ENCODE data around the gene ITPKB. TPM values are rescaled to one million over a fixed set of nuclear protein-coding genes. Genes with fewer than 3 reads are reported as not detected.
A peak's percentile ranks its signal among the peaks of the same experiment; 100 is the strongest.
"Not testable (repeated sequence)": the region's sequence is repeated elsewhere in the genome, so short reads cannot be mapped to it uniquely, and the experiment has no call there.

The ITPKB gene
- polyA plus RNA-seq, 2 donors: 6.5 to 8.1 TPM

- Histone ChIP-seq H3K27me3 (ENCODE audit: control insufficient read depth in 1 of 2, insufficient read depth in 2 of 2, low read length in 2 of 2) (no peaks in the 10 kb centered on the region), H3K36me3 (ENCODE audit: control insufficient read depth in 2 of 2, insufficient read depth in 2 of 2, low read length in 1 of 2) (peaks cover 5 to 50% of the 10 kb centered on the region in 2 donors), H3K4me1 (ENCODE audit: control insufficient read depth in 2 of 2, insufficient read depth in 2 of 2, low read length in 1 of 2) (peaks cover 4 to 30% of the 10 kb centered on the region in 2 donors), H3K9me3 (ENCODE audit: control insufficient read depth in 2 of 2, insufficient read depth in 1 of 2, low read depth in 1 of 2, low read length in 1 of 2) (no peaks in the 10 kb centered on the region), H3K27ac (ENCODE audit: low read depth in 2 of 2, low read length in 1 of 2) (peak overlapping the region; percentile 3 to 13), H3K4me3 (ENCODE audit: low read depth in 1 of 2, low read length in 2 of 2) (no peak overlapping the region)
- WGBS, 2 donors: 88% methylated on average over 23 of the region's 23 CpGs
Observed at GRCh38 chr1:226640321-226641136, 98.6 kb downstream of the ITPKB start.

GRCh38 chr1:226639631-226640061 lies 99.4 kb downstream of the ITPKB start:
- no peaks in the 10 kb centered on the region for H3K9me3 ChIP-seq (ENCODE audit: control insufficient read depth in 2 of 2, insufficient read depth in 1 of 2, low read depth in 1 of 2, low read length in 1 of 2)
- no peak overlapping the region for H3K27ac ChIP-seq (ENCODE audit: low read depth in 2 of 2, low read length in 1 of 2)
- H3K36me3 ChIP-seq (ENCODE audit: control insufficient read depth in 2 of 2, insufficient read depth in 2 of 2, low read length in 1 of 2): peaks cover 5 to 51% of the 10 kb centered on the region in 2 donors
- H3K4me1 ChIP-seq (ENCODE audit: control insufficient read depth in 2 of 2, insufficient read depth in 2 of 2, low read length in 1 of 2): peaks cover 6 to 28% of the 10 kb centered on the region in 2 donors
- WGBS, 2 donors: 94 to 96% methylated on average over 18 of the region's 18 CpGs
- no peaks in the 10 kb centered on the region for H3K27me3 ChIP-seq (ENCODE audit: control insufficient read depth in 1 of 2, insufficient read depth in 2 of 2, low read length in 2 of 2)
- no peak overlapping the region for H3K4me3 ChIP-seq (ENCODE audit: low read depth in 1 of 2, low read length in 2 of 2)

- WGBS, 2 donors: 95 to 97% methylated on average over 8 of the region's 8 CpGs
- H3K4me3 ChIP-seq (ENCODE audit: low read depth in 1 of 2, low read length in 2 of 2); H3K27me3 ChIP-seq (ENCODE audit: control insufficient read depth in 1 of 2, insufficient read depth in 2 of 2, low read length in 2 of 2); H3K9me3 ChIP-seq (ENCODE audit: control insufficient read depth in 2 of 2, insufficient read depth in 1 of 2, low read depth in 1 of 2, low read length in 1 of 2); H3K27ac ChIP-seq (ENCODE audit: low read depth in 2 of 2, low read length in 1 of 2): not testable (repeated sequence)
- Histone ChIP-seq H3K36me3 (ENCODE audit: control insufficient read depth in 2 of 2, insufficient read depth in 2 of 2, low read length in 1 of 2) (peaks cover 5 to 47% of the 10 kb centered on the region in 2 donors), H3K4me1 (ENCODE audit: control insufficient read depth in 2 of 2, insufficient read depth in 2 of 2, low read length in 1 of 2) (peaks cover 6 to 27% of the 10 kb centered on the region in 2 donors)
Observed at GRCh38 chr1:226639206-226639605, 99.9 kb downstream of the ITPKB start.

- peak overlapping the region; percentile 49 to 50 for H3K27ac ChIP-seq (ENCODE audit: low read depth in 2 of 2, low read length in 1 of 2)
- peaks cover 6 to 22% of the 10 kb centered on the region in 2 donors for H3K4me1 ChIP-seq (ENCODE audit: control insufficient read depth in 2 of 2, insufficient read depth in 2 of 2, low read length in 1 of 2)
- 82 to 85% methylated on average over 16 of the region's 16 CpGs for WGBS, 2 donors
- H3K36me3 ChIP-seq (ENCODE audit: control insufficient read depth in 2 of 2, insufficient read depth in 2 of 2, low read length in 1 of 2): peaks cover 5 to 41% of the 10 kb centered on the region in 2 donors
- H3K9me3 ChIP-seq (ENCODE audit: control insufficient read depth in 2 of 2, insufficient read depth in 1 of 2, low read depth in 1 of 2, low read length in 1 of 2): no peaks in the 10 kb centered on the region
- H3K4me3 ChIP-seq (ENCODE audit: low read depth in 1 of 2, low read length in 2 of 2): no peak overlapping the region
- H3K27me3 ChIP-seq (ENCODE audit: control insufficient read depth in 1 of 2, insufficient read depth in 2 of 2, low read length in 2 of 2): no peaks in the 10 kb centered on the region
Observed at GRCh38 chr1:226638608-226639007, 100.5 kb downstream of the ITPKB start.

DNA sequence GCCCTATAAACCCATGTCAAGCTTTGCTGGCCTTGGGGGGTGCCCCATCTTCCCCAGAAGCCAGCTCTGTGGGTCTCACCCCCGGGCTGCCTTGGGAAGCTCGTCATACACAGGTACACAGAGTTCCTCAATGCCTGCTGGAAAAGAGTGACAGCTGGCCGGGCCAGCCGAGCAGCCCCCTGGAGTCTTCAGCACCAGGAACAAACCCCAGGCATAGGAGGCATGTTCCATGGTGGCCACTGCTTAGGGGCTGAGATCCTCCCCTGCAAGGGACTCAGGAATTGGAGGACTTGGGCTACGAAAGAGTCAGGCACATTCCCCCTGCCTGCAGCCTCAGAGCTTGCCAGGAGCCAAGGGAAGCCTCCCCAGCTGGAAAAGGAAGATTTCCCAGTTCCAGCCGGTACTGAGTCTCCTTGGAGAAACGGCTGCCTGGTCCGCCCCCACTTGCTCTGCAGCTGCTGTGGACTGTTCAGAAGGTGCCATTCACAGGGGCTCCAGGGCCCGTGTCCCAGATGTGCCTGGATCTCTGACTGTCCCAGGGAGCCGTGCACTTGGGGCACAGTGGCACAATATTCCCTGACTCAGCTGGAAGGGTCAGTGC lies 101.0 kb downstream of the ITPKB start:
- Histone ChIP-seq H3K27ac (ENCODE audit: low read depth in 2 of 2, low read length in 1 of 2) (peak overlapping the region; percentile 49 to 50), H3K27me3 (ENCODE audit: control insufficient read depth in 1 of 2, insufficient read depth in 2 of 2, low read length in 2 of 2) (no peaks in the 10 kb centered on the region), H3K9me3 (ENCODE audit: control insufficient read depth in 2 of 2, insufficient read depth in 1 of 2, low read depth in 1 of 2, low read length in 1 of 2) (no peaks in the 10 kb centered on the region), H3K4me3 (ENCODE audit: low read depth in 1 of 2, low read length in 2 of 2) (no peak overlapping the region), H3K4me1 (ENCODE audit: control insufficient read depth in 2 of 2, insufficient read depth in 2 of 2, low read length in 1 of 2) (peaks cover 6 to 17% of the 10 kb centered on the region in 2 donors), H3K36me3 (ENCODE audit: control insufficient read depth in 2 of 2, insufficient read depth in 2 of 2, low read length in 1 of 2) (peaks cover 5 to 41% of the 10 kb centered on the region in 2 donors)
- 66 to 75% methylated on average over 10 of the region's 10 CpGs for WGBS, 2 donors

DNA sequence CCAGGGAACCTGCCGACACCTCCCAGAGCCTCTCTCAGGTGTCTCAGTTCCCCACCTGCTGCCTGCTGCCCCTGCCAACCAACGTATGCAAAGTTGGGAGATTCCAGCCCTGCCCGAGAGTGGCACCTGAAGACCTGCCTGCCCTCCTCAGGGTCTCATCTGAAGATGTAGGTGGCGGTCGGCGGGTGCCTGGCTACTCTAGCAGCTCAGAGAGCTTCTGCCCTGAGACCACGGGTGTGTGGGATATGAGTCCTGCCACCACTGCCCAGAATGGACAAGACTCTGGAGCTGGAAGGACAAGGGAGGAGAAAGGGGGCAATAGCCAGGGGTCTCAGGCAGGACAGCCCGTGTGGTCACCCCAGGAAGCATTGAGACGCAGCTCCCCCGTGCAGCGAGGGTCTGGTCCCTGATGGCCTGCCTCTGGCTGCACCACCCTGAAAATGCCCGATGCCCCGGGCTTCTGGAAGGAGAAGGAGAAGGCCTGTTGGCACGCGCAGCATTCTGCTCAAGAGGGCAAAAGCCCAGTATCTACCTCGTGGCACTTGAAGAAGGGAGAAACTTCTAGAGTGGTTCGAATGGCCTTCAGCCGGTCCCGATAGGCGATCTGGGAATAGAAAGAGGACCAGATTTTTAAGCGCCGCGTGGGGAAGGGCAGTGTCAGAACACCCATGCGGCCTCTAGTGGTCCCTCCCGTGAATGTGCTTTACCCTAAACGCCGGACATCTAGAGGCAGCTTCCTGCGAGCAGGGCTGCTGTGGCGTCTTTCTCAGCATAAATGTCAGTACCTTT lies 101.7 kb downstream of the ITPKB start:
- H3K27me3 ChIP-seq (ENCODE audit: control insufficient read depth in 1 of 2, insufficient read depth in 2 of 2, low read length in 2 of 2): no peaks in the 10 kb centered on the region
- no peaks in the 10 kb centered on the region for H3K9me3 ChIP-seq (ENCODE audit: control insufficient read depth in 2 of 2, insufficient read depth in 1 of 2, low read depth in 1 of 2, low read length in 1 of 2)
- WGBS, 2 donors: 74 to 79% methylated on average over 29 of the region's 29 CpGs
- H3K36me3 ChIP-seq (ENCODE audit: control insufficient read depth in 2 of 2, insufficient read depth in 2 of 2, low read length in 1 of 2): peaks cover 5 to 41% of the 10 kb centered on the region in 2 donors
- peak overlapping the region; percentile 50 to 52 for H3K27ac ChIP-seq (ENCODE audit: low read depth in 2 of 2, low read length in 1 of 2)
- peaks cover 6 to 12% of the 10 kb centered on the region in 2 donors for H3K4me1 ChIP-seq (ENCODE audit: control insufficient read depth in 2 of 2, insufficient read depth in 2 of 2, low read length in 1 of 2)
- H3K4me3 ChIP-seq (ENCODE audit: low read depth in 1 of 2, low read length in 2 of 2): no peak overlapping the region

- WGBS, 2 donors: 90% methylated on average over 1 of the region's 1 CpG
- H3K27ac ChIP-seq (ENCODE audit: low read depth in 2 of 2, low read length in 1 of 2): no peak overlapping the region
- no peaks in the 10 kb centered on the region for H3K9me3 ChIP-seq (ENCODE audit: control insufficient read depth in 2 of 2, insufficient read depth in 1 of 2, low read depth in 1 of 2, low read length in 1 of 2)
- H3K4me1 ChIP-seq (ENCODE audit: control insufficient read depth in 2 of 2, insufficient read depth in 2 of 2, low read length in 1 of 2): peaks cover 6 to 12% of the 10 kb centered on the region in 2 donors
- no peaks in the 10 kb centered on the region for H3K27me3 ChIP-seq (ENCODE audit: control insufficient read depth in 1 of 2, insufficient read depth in 2 of 2, low read length in 2 of 2)
- peaks cover 5 to 41% of the 10 kb centered on the region in 2 donors for H3K36me3 ChIP-seq (ENCODE audit: control insufficient read depth in 2 of 2, insufficient read depth in 2 of 2, low read length in 1 of 2)
- no peak overlapping the region for H3K4me3 ChIP-seq (ENCODE audit: low read depth in 1 of 2, low read length in 2 of 2)
Observed at GRCh38 chr1:226636847-226637096, 102.3 kb downstream of the ITPKB start.

DNA sequence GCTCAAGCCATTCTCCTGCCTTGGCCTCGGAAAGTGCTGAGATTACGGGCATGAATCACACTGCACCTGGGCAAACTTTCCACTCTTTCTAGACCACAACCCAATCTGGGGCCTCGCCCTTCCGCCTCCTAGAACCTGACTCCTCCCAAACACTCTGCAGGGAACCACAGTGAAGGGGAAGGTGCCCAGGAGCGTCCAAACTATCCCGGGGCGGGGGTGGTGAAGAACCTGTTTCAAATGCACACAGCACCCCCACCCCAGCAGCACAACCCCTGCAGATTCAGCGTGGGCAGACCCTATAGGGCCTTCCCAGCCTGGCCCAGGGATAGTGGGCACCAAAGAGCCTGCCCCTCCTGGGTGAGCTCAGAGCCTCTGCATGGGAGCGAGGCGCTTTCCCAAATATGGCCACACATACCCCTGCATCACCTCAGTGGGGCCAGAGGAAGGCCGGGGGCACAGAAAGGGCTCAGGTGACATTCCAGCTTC lies 103.6 kb downstream of the ITPKB start:
- Histone ChIP-seq H3K4me1 (ENCODE audit: control insufficient read depth in 2 of 2, insufficient read depth in 2 of 2, low read length in 1 of 2) (peaks cover 6 to 12% of the 10 kb centered on the region in 2 donors), H3K27ac (ENCODE audit: low read depth in 2 of 2, low read length in 1 of 2) (peak overlapping the region; percentile 4 to 34), H3K27me3 (ENCODE audit: control insufficient read depth in 1 of 2, insufficient read depth in 2 of 2, low read length in 2 of 2) (no peaks in the 10 kb centered on the region), H3K4me3 (ENCODE audit: low read depth in 1 of 2, low read length in 2 of 2) (no peak overlapping the region), H3K36me3 (ENCODE audit: control insufficient read depth in 2 of 2, insufficient read depth in 2 of 2, low read length in 1 of 2) (peaks cover 3 to 35% of the 10 kb centered on the region in 2 donors), H3K9me3 (ENCODE audit: control insufficient read depth in 2 of 2, insufficient read depth in 1 of 2, low read depth in 1 of 2, low read length in 1 of 2) (no peaks in the 10 kb centered on the region)
- 66 to 67% methylated on average over 11 of the region's 11 CpGs for WGBS, 2 donors

DNA sequence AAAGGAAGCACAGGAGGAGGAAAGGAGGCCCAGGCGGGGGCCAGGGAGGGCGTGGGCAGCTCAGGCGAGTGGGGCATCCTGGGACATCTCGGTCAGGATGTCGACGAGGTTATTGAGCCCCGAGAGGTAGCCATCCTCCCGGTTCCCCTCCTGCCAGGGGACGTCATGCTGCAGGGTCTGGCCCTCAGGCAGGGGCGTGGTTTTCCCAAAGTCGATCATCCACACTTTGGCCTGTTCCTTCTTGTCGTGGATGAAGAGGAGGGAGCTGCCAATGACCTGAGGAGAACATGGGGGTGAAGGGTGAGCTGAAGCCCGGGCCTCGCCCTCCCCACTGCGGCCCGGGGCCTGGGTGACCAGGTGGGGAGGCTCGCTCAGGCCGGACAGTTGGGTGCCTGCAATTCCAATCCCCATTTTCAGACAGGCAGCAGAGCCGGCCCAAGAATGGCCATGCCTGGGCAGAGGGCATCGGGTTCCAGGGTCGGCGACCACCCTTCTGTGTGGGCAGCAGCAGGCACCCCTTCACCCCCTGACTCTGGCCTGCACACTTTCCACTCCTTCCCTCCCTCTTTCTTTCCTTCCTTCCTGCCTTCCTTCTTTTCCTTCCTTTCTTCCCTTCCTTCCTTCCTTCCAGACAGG lies 104.4 kb downstream of the ITPKB start:
- H3K36me3 ChIP-seq (ENCODE audit: control insufficient read depth in 2 of 2, insufficient read depth in 2 of 2, low read length in 1 of 2): peaks cover 3 to 29% of the 10 kb centered on the region in 2 donors
- peak overlapping the region; percentile 4 to 67 for H3K27ac ChIP-seq (ENCODE audit: low read depth in 2 of 2, low read length in 1 of 2)
- WGBS, 2 donors: 71% methylated on average over 21 to 22 of the region's 22 CpGs
- H3K27me3 ChIP-seq (ENCODE audit: control insufficient read depth in 1 of 2, insufficient read depth in 2 of 2, low read length in 2 of 2): no peaks in the 10 kb centered on the region
- no peak overlapping the region for H3K4me3 ChIP-seq (ENCODE audit: low read depth in 1 of 2, low read length in 2 of 2)
- H3K9me3 ChIP-seq (ENCODE audit: control insufficient read depth in 2 of 2, insufficient read depth in 1 of 2, low read depth in 1 of 2, low read length in 1 of 2): no peaks in the 10 kb centered on the region
- peaks cover 5 to 12% of the 10 kb centered on the region in 2 donors for H3K4me1 ChIP-seq (ENCODE audit: control insufficient read depth in 2 of 2, insufficient read depth in 2 of 2, low read length in 1 of 2)

Data from esophagus (tissue), 2 donors.